HG02610 (cell line): ENCODE data around the gene DGKD.
"Not testable (repeated sequence)": the region's sequence is repeated elsewhere in the genome, so short reads cannot be mapped to it uniquely, and the experiment has no call there.

Source experiments
- ATAC-seq: cut with Tn5 transposase; IDR thresholded peaks from one replicate; pipeline ENCODE4 v1.9.1; 2021; ENCODE audit warnings: mild to moderate bottlenecking, moderate library complexity; ENCODE audit not compliant: unreplicated experiment

Gene DGKD

GRCh38 chr2:233358947-233359346 is 4.7 kb downstream of the DGKD start:
- ATAC-seq: no peak

- ATAC-seq: no peak
Measured at GRCh38 chr2:233359823-233360222, 5.5 kb downstream of the DGKD start.

- ATAC-seq: no peak
Measured at GRCh38 chr2:233360771-233361176, 6.5 kb downstream of the DGKD start.

GRCh38 chr2:233361297-233361696 is 7.0 kb downstream of the DGKD start:
- no peak for ATAC-seq

- ATAC-seq: no peak
Measured at GRCh38 chr2:233362742-233363141, 8.4 kb downstream of the DGKD start.

GRCh38 chr2:233363744-233364235 is 9.5 kb downstream of the DGKD start:
- ATAC-seq: peak; percentile 59

- no peak for ATAC-seq
Measured at GRCh38 chr2:233365861-233366520, 11.7 kb downstream of the DGKD start.

- ATAC-seq: no peak
Measured at GRCh38 chr2:233367586-233367985, 13.3 kb downstream of the DGKD start.

GRCh38 chr2:233368756-233369155 is 14.5 kb downstream of the DGKD start:
- no peak for ATAC-seq

GRCh38 chr2:233369462-233369861 is 15.2 kb downstream of the DGKD start:
- ATAC-seq: no peak

GRCh38 chr2:233369897-233370685 is 15.8 kb downstream of the DGKD start:
- ATAC-seq: no peak

- ATAC-seq: no peak
Measured at GRCh38 chr2:233371641-233372040, 17.3 kb downstream of the DGKD start.

- ATAC-seq: no peak
Measured at GRCh38 chr2:233372855-233373254, 18.6 kb downstream of the DGKD start.

GRCh38 chr2:233373316-233373715 is 19.0 kb downstream of the DGKD start:
- ATAC-seq: no peak

- not testable (repeated sequence) for ATAC-seq
Measured at GRCh38 chr2:233374776-233375175, 20.5 kb downstream of the DGKD start.

- no peak for ATAC-seq
Measured at GRCh38 chr2:233375490-233376314, 21.4 kb downstream of the DGKD start.

GRCh38 chr2:233379034-233379433 is 24.7 kb downstream of the DGKD start:
- ATAC-seq: no peak

GRCh38 chr2:233379441-233379840 is 25.1 kb downstream of the DGKD start:
- no peak for ATAC-seq

GRCh38 chr2:233380132-233380895 is 26.0 kb downstream of the DGKD start:
- ATAC-seq: peak; percentile 41

- no peak for ATAC-seq
Measured at GRCh38 chr2:233380995-233381637, 26.8 kb downstream of the DGKD start.
